AG10803 (cell line): ENCODE results near the gene CGB1.

Experiments
- DNase-seq: peaks from one replicate; pipeline ENCODE4 v3.0.0; 2010; ENCODE audit warnings: low read depth
- H3K4me3 ChIP-seq: 2 replicates; pipeline ENCODE4 v1.5.1; 2011; ENCODE audit warnings: mild to moderate bottlenecking, low read length, control low read depth
- CTCF ChIP-seq: conservative IDR thresholded peaks from 2 replicates; pipeline ENCODE4 v1.5.1; 2011; ENCODE audit warnings: mild to moderate bottlenecking, low read length, control low read depth, inconsistent platforms

CGB1 gene

GRCh38 chr19:48992581-48993174, 44.0 kb downstream of the CGB1 start:
- no peak for DNase-seq
- H3K4me3 ChIP-seq, result peak overlapping the region; percentile 98
- TF ChIP-seq CTCF, result no peak

- no peak for TF ChIP-seq CTCF
- peak; percentile 83 for DNase-seq
Observed at GRCh38 chr19:48991873-48992580, 44.7 kb downstream of the CGB1 start.

GRCh38 chr19:48991011-48991609, 45.6 kb downstream of the CGB1 start:
- no peak for TF ChIP-seq CTCF
- DNase-seq, result no peak
- H3K4me3 ChIP-seq, result peak overlapping the region; percentile 98

More at GRCh38 chr19:48991873-48992580, 44.7 kb downstream of the CGB1 start:
- H3K4me3 ChIP-seq, result peak overlapping the region; percentile 98

- no peak overlapping the region for H3K4me3 ChIP-seq
- DNase-seq, result peak; percentile 9
- TF ChIP-seq CTCF, result no peak
Observed at GRCh38 chr19:48990400-48990799, 46.3 kb downstream of the CGB1 start.

- DNase-seq, result peak; percentile 63
- no peak for TF ChIP-seq CTCF
- no peak overlapping the region; the same call in 1 of the 2 replicates for H3K4me3 ChIP-seq
Observed at GRCh38 chr19:48989701-48990291, 46.9 kb downstream of the CGB1 start.

- no peak for DNase-seq
- H3K4me3 ChIP-seq, result no peak overlapping the region
- no peak for TF ChIP-seq CTCF
Observed at GRCh38 chr19:48988860-48989259, 47.8 kb downstream of the CGB1 start.
